GM12872 (cell line): Measurements from ENCODE around the gene TRIM75.

ENCODE experiments used
- CTCF ChIP-seq: IDR thresholded peaks from 3 replicates; pipeline ENCODE4 v1.5.1; 2011; ENCODE audit warnings: low read depth, mild to moderate bottlenecking, low read length, moderate library complexity; ENCODE audit not compliant: insufficient read depth

The TRIM75 gene

GRCh38 chr4:165053645-165054044 lies at the start of gene TRIM75:
TSS of gene TRIM75 (plus strand) at chr4:165053866. CDS start at chr4:165059148, 5,282 bp downstream.
- TF ChIP-seq CTCF = no peak

- TF ChIP-seq CTCF = no peak
Measured at GRCh38 chr4:165005352-165005925, 48.2 kb upstream of the TRIM75 start.

GRCh38 chr4:165006456-165006855 lies 47.2 kb upstream of the TRIM75 start:
- TF ChIP-seq CTCF = no peak

- TF ChIP-seq CTCF = no peak
Measured at GRCh38 chr4:165006886-165007285, 46.8 kb upstream of the TRIM75 start.

GRCh38 chr4:165009493-165010227 lies 44.0 kb upstream of the TRIM75 start:
- TF ChIP-seq CTCF = no peak

- no peak for TF ChIP-seq CTCF
Measured at GRCh38 chr4:165010487-165010886, 43.2 kb upstream of the TRIM75 start.

GRCh38 chr4:165010991-165011390 lies 42.7 kb upstream of the TRIM75 start:
- no peak for TF ChIP-seq CTCF
